CD4-positive, alpha-beta T cell treated with Interleukin-1 beta for 1 hour (primary cell): Measurements from ENCODE around the gene METRNL.
A peak's percentile ranks its signal among the peaks of the same experiment; 100 is the strongest.
"Not testable (repeated sequence)": the region's sequence is repeated elsewhere in the genome, so short reads cannot be mapped to it uniquely, and the experiment has no call there.

Source experiments
- DNase-seq, 2 donors: peaks; one replicate each; pipeline ENCODE4 v3.0.0-alpha.2; 2020 to 2022

The METRNL gene

GRCh38 chr17:83125515-83126274, 46.3 kb downstream of the METRNL start:
- peak; percentile 22 to 61 for DNase-seq

DNA sequence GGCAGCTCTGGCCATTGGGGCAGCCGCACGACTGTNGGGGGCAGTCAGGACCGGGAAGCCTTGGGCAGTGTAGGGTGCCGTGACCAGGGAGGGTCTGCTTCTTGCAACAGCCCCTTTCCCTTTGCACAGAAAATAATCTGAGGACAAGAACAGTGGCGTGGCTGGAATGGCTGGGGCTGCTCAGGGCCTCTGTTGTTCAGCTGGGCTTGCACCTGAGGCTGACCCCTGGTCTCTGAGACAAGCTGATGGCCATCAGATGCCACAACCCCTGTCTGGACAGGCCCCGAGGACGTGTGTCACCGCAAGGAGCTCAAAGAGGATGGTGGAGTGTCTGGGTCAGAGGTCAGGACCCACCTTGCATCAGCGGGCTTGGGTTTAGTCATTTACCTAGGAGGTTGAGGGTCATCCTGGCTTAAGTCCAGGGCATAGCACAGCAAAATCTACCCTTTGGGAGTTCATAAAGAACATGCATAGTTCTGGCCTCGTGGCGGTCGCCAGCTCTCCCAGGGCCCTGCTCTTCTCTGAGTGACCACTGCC, 46.9 kb downstream of the METRNL start:
- DNase-seq: no peak

DNA sequence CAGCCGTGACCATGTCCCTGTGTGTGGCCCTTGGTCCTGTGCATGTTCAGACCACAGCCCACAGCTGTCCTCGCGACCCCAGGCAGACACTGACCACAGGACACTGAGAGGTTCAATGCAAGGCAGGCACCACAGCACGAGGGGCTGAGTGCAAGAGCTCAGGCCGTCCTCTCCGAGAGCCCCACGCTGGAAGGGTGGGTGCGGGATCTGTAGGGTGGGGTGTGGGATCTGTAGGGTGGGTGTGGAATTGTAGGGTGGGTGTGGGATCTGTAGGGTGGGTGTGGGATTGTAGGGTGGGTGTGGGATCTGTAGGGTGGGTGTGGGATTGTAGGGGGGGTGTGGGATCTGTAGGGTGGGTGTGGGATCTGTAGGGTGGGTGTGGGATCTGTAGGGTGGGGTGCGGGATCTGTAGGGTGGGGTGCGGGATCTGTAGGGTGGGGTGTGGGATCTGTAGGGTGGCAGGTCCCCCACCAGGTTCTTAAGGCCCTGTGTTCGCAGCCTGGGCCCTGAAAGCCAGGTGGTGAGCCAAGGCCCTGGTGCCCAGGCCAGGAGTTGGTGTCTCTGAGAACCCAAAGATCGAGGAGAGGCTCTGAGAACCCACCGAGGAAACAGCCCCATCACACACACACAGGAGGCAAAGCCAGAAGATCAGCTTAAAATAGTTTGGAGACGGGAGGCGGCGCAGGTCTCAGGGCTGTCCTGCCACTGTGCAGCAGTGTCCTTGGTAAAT, 48.2 kb downstream of the METRNL start:
- DNase-seq: no peak

- DNase-seq: no peak
These were observed 49.2 kb downstream of the METRNL start for GRCh38 chr17:83128306-83129240.

- DNase-seq: no peak
These were observed 50.3 kb downstream of the METRNL start for GRCh38 chr17:83129676-83130075.

- no peak for DNase-seq
These were observed 52.1 kb downstream of the METRNL start for GRCh38 chr17:83131401-83132011.

DNA sequence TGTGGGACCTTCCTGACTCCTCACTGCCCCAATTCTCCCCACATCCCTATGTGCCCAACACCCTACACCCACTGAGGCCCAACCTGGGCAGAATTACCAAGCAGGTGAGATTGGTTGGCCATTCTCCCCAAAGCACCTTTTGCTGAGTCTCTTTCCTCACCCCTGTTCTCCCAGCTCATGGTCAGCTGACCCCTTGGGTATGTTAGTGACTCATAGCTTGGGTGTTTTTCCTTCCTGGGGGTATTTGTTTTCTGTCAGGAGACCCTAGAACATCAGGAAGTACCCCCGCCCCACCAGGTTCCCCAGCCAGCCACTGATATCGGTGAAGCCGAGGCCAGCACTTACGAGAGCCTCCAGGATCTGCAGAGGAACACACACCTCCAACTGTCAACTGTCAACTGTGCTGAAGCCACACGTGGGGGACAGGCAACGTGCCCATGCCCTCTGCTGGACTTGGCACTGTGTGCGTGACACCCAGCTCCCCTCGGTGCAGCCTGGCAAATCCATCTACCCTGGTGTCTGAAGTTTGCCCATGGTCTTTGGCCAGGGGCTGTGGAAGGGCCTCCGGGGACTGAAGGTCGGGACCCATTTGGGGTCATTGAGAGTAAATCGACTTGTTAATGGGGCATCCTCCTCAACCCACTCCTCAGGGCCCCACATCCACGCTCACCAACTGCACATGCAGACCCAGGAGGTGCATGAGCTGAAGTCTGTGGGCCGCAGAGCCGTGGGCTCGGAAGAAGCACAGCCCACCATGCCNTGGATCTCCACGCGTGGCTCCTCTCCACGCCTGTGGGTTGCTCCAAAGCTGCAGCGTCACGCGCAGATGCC, 53.1 kb downstream of the METRNL start:
- no peak for DNase-seq

DNA sequence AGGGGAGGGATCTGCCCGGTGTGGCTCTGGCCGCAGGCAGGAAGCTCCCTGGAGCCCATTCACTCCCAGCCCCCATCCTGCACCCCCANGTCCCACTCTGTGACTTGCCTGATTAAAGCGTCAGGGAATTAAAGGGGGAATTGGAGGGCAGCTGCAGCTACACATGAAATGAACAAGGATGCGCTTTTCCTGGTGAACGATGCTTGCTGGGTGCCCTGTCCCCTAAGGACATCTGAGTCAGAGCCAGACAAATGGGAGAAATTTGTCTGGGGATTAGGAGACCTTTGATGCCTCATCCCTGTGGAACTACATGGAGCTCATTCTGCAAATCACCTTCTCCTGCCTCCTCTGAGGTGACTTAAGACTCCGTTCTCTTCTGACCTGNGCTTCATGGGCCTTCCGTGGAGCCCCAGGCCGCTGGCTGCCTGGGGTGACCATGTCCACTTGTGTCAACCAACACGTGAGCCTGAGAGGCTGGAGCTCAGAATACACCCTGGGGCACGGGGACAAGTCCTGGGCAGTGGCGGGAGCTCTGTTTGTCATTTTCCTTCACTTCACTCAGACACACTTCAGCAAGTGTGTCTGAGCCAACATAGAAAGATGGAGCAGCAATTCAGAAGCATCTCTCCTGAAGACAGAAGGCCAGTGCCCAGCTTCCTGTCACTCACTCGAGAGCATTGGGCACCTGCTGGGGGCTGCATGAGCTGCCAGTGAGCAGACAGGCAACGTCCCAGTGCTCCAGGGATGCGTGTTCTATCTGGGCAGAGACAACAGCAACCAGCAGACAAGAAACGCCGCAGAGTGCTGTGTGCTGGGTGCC, 54.1 kb downstream of the METRNL start:
- no peak for DNase-seq

- not testable (repeated sequence) for DNase-seq
These were observed 55.0 kb downstream of the METRNL start for GRCh38 chr17:83134456-83134855.

- no peak for DNase-seq
These were observed 56.3 kb downstream of the METRNL start for GRCh38 chr17:83135692-83136091.

DNA sequence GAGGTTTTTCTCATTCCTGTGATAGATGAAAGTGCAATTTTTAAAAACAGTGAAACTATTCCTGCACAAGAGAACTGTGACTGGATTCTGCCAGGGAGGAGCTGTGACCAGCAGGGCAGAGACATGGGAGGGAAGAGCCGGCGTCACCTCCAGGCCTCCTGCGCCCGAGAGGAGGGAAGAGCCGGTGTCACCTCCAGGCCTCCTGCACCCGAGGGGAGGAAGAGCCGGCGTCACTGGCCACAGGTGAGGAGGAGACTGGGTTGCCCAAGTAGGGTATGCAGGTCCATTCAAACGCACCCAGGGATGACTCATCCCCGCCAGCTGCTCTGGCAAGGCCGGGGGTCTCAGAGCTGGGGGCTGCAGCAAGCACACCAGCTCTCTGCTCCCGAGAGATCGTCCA, 56.7 kb downstream of the METRNL start:
- DNase-seq: no peak

- DNase-seq: no peak
These were observed 57.5 kb downstream of the METRNL start for GRCh38 chr17:83136931-83137330.

DNA sequence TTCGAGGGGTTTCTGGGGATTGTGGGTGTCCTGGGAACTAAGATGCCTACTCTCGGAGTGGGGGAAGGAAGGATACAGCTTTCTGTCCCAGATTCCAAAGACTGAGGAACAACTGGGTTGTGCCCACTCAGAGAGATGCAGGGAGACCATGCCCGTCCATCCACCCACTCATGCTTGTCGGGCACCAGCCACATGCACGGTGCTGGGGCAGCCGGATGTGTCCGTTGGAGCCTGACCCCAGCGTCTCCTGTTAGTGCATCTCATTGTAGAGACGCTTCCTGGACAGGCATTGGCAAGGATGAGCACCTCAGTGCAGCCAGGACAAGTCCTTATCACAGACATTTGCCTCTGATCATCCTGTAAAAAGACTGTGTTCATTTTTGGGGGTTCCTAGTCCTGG, 58.1 kb downstream of the METRNL start:
- DNase-seq: no peak

GRCh38 chr17:83138820-83139219, 59.4 kb downstream of the METRNL start:
- no peak for DNase-seq

DNA sequence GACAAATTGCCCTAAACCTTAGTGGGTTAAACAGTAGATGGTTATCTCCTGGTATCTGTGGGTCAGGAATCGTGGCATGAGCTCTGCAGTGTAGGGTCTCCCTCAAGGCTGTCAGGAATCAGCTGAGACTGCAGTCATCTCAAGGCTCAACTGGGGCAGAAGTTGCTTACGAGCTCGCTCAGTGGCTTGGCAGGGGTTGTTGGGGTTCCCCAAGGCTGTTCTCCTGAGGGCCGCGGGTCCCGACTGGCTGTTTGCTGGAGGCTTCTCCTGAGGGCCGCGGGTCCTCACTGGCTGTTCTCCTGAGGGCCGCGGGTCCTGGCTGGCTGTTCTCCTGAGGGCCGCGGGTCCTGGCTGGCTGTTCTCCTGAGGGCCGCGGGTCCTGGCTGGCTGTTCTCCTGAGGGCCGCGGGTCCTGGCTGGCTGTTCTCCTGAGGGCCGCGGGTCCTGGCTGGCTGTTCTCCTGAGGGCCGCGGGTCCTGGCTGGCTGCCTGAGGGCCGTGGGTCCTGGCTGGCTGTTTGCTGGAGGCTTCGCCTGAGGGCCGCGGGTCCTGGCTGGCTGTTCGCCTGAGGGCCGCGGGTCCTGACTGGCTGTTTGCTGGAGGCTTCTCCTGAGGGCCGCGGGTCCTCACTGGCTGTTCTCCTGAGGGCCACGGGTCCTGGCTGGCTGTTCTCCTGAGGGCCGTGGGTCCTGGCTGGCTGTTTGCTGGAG, 60.3 kb downstream of the METRNL start:
- not testable (repeated sequence) for DNase-seq

- DNase-seq: not testable (repeated sequence)
These were observed 60.8 kb downstream of the METRNL start for GRCh38 chr17:83140249-83140566.

DNA sequence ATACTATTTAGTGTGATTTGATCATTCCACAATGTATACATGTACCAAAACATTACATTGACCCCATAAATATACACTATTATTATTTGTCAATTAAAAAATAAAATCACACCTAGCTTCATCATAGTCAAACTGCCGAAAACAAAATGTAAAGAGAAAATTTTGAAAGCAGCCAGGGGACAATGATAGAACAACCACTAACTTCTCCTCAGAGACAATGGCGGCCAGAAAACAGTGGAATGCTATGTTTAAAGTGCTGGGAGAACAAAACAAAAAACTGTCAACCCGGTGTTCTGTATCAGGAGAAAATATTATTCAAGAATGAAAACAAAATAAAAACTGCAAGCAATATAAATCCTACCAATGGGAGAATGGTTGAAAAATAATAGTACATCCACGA, 63.2 kb downstream of the METRNL start:
- DNase-seq: no peak

- DNase-seq: no peak
These were observed 64.4 kb downstream of the METRNL start for GRCh38 chr17:83143817-83144231.
